Measurements from ENCODE around the gene RTRAF.

DNA sequence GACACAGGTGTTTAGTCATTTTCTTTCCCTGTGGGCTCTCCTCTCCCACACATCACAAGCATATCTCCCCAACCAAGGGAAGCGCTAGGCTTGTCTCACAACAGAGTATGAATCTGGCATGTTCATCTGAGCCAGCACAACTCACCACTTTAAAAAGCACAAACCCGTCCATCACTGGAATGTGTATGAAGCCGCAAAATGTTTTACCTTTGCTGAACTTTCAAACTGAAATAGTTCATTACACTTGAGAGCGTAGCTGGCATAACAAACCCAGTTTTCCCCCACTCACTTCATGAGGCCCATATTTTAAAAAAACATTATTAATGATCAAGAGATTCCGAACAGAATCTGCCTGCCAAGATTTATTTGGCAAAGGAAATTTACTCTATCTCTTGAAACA lies 63.7 kb downstream of the RTRAF start:
- TF ChIP-seq POLR2A (IDR thresholded peaks at IDR 0.05) (no peak), EP300 (IDR thresholded peaks at IDR 0.05) (no peak)
- TF ChIP-seq, protein P1, sequence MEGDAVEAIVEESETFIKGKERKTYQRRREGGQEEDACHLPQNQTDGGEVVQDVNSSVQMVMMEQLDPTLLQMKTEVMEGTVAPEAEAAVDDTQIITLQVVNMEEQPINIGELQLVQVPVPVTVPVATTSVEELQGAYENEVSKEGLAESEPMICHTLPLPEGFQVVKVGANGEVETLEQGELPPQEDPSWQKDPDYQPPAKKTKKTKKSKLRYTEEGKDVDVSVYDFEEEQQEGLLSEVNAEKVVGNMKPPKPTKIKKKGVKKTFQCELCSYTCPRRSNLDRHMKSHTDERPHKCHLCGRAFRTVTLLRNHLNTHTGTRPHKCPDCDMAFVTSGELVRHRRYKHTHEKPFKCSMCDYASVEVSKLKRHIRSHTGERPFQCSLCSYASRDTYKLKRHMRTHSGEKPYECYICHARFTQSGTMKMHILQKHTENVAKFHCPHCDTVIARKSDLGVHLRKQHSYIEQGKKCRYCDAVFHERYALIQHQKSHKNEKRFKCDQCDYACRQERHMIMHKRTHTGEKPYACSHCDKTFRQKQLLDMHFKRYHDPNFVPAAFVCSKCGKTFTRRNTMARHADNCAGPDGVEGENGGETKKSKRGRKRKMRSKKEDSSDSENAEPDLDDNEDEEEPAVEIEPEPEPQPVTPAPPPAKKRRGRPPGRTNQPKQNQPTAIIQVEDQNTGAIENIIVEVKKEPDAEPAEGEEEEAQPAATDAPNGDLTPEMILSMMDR (IDR thresholded peaks at IDR 0.05), result no peak

Data from tibial nerve (tissue), 4 donors.